ENCODE results near the gene AFM. TPM values are rescaled to one million over a fixed set of nuclear protein-coding genes. Genes with fewer than 3 reads are reported as not detected.

Gene AFM
- total RNA-seq, 1 experiment from 2014 or later, result not detected

GRCh38 chr4:73446336-73446938, 35.1 kb upstream of the AFM start:
- H3K27me3 ChIP-seq (ENCODE audit: insufficient read depth, low read length), result no peaks in the 10 kb centered on the region
- H4K20me1 ChIP-seq (ENCODE audit: insufficient read depth), result no peaks in the 10 kb centered on the region
- H3K36me3 ChIP-seq (ENCODE audit: control insufficient read depth in 1 of 2, insufficient read depth in 2 of 2, low read length in 2 of 2), result no peaks in the 10 kb centered on the region
- POLR2A ChIA-PET, result interaction anchor here (1.1 kb wide), 1 partner anchor 188 kb away, joined by 4 read pairs; the partner anchor contains the start of gene ANKRD17
- intact Hi-C loops (cut with micrococcal nuclease), result loop anchor here (1.0 to 10.0 kb wide), 2 partner anchors 106 to 132 kb away; no protein-coding TSS in a partner anchor
- H3K4me3 ChIP-seq (replicated peaks in 1 of 2; ENCODE audit: low read depth in 1 of 2, low read length in 2 of 2), result no peak overlapping the region
- no peaks in the 10 kb centered on the region for H3K9me3 ChIP-seq (ENCODE audit: control insufficient read depth in 1 of 2, insufficient read depth in 1 of 2, low read depth in 1 of 2, low read length in 2 of 2)
- peak overlapping the region; percentile 96 for H2AFZ ChIP-seq (ENCODE audit: low read depth, low read length, poor library complexity, severe bottlenecking)
- H3K27ac ChIP-seq (ENCODE audit: low read depth, low read length), result no peak overlapping the region
- DNase-seq (ENCODE audit: low read depth, low spot score), result peak; percentile 48
- TF ChIP-seq RAD21 (IDR thresholded peaks at IDR 0.05; ENCODE audit: low read depth), result peak; percentile 68
- TF ChIP-seq, protein P1, sequence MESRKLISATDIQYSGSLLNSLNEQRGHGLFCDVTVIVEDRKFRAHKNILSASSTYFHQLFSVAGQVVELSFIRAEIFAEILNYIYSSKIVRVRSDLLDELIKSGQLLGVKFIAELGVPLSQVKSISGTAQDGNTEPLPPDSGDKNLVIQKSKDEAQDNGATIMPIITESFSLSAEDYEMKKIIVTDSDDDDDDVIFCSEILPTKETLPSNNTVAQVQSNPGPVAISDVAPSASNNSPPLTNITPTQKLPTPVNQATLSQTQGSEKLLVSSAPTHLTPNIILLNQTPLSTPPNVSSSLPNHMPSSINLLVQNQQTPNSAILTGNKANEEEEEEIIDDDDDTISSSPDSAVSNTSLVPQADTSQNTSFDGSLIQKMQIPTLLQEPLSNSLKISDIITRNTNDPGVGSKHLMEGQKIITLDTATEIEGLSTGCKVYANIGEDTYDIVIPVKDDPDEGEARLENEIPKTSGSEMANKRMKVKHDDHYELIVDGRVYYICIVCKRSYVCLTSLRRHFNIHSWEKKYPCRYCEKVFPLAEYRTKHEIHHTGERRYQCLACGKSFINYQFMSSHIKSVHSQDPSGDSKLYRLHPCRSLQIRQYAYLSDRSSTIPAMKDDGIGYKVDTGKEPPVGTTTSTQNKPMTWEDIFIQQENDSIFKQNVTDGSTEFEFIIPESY (IDR thresholded peaks at IDR 0.05; ENCODE audit: extremely low read depth, insufficient replicate concordance, low read length), result no peak
- TF ChIP-seq, protein P2, sequence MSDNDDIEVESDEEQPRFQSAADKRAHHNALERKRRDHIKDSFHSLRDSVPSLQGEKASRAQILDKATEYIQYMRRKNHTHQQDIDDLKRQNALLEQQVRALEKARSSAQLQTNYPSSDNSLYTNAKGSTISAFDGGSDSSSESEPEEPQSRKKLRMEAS (IDR thresholded peaks at IDR 0.05), result no peak
- no peak for TF ChIP-seq FOSL1 (IDR thresholded peaks at IDR 0.05; ENCODE audit: low read depth)
- TF ChIP-seq, protein P3, sequence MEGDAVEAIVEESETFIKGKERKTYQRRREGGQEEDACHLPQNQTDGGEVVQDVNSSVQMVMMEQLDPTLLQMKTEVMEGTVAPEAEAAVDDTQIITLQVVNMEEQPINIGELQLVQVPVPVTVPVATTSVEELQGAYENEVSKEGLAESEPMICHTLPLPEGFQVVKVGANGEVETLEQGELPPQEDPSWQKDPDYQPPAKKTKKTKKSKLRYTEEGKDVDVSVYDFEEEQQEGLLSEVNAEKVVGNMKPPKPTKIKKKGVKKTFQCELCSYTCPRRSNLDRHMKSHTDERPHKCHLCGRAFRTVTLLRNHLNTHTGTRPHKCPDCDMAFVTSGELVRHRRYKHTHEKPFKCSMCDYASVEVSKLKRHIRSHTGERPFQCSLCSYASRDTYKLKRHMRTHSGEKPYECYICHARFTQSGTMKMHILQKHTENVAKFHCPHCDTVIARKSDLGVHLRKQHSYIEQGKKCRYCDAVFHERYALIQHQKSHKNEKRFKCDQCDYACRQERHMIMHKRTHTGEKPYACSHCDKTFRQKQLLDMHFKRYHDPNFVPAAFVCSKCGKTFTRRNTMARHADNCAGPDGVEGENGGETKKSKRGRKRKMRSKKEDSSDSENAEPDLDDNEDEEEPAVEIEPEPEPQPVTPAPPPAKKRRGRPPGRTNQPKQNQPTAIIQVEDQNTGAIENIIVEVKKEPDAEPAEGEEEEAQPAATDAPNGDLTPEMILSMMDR (IDR thresholded peaks at IDR 0.05 in 2 of 3, conservative IDR thresholded peaks at IDR 0.05 in 1 of 3; ENCODE audit: borderline replicate concordance in 1 of 3, insufficient read depth in 1 of 3, low read depth in 2 of 3, low read length in 2 of 3), result peak; percentile 82 to 99 (median 92)
- TF ChIP-seq ATF3 (IDR thresholded peaks at IDR 0.05), result no peak
- H3K79me2 ChIP-seq (ENCODE audit: insufficient read depth, low read length), result no peaks in the 10 kb centered on the region
- no peaks in the 10 kb centered on the region for H3K9me2 ChIP-seq (ENCODE audit: insufficient read depth)
- RAD21 ChIA-PET (ENCODE audit: low non-redundant PET in 1 of 2, low total read pairs in 2 of 2, uncharacterized antibody in 2 of 2, unreplicated experiment in 2 of 2), result interaction anchor here (0.6 to 1.2 kb wide), 3 partner anchors 105 to 115 kb away, joined by 3 to 6 read pairs (median 3); no protein-coding TSS in a partner anchor
- BruUV-seq (replicated peaks), result no TSS peak
- CTCF ChIA-PET, result interaction anchor here (0.6 to 4.8 kb wide), 20 partner anchors 9 to 481 kb away, joined by 3 to 62 read pairs (median 4); partner anchors contain the start of gene ANKRD17
- H3K4me1 ChIP-seq (ENCODE audit: control insufficient read depth in 1 of 2, insufficient read depth in 2 of 2, low read length in 2 of 2), result no peaks in the 10 kb centered on the region
- no peak overlapping the region for H3K9ac ChIP-seq (ENCODE audit: low read length)
- ATAC-seq, result peak; percentile 97
- H3K4me2 ChIP-seq (ENCODE audit: low read length), result peak overlapping the region; percentile 40

Data from HCT116 (cell line).